NCI-H774 (cell line): ENCODE measurements around the gene INPP5F.
"Not testable (repeated sequence)": the region's sequence is repeated elsewhere in the genome, so short reads cannot be mapped to it uniquely, and the experiment has no call there.

ENCODE experiments used
- DNase-seq: peaks from one replicate; lab custom pipeline; 2025; lab: John Stamatoyannopoulos, UW

The INPP5F gene

GRCh38 chr10:119780879-119781480 lies 55.1 kb downstream of the INPP5F start:
- no peak for DNase-seq

GRCh38 chr10:119781498-119781897 lies 55.6 kb downstream of the INPP5F start:
- DNase-seq = no peak

DNA sequence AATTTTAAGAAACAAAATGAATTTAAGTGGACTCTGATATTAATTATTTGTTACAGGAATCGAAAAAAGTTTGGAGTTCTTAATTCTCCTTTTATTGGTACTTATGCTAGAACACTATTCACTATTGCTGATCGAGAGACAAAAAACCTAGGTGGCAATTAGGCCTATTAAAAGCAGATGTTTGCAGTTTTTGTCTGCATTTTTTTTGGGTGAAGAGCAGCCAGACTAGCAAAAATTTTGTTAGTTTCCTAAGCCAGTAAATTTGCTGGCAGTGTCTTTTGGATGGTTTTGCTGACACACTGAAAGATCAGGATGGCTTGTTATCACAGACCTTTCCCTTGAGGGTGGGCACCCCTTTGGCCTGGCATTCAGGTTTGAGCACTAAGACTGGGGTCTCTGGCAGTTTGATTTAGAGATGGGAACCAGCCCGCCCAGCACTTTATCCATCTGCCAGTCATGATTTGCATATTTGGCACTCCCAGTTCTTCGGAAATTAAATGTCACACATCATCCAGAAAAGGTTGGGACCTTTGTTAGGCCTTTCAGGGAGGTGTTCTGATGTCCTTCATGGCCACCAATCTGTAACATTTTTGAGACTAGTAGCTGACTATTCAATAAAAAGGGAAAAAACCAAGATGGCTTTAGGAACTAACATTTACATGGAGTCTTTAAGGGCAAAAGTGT lies 57.3 kb downstream of the INPP5F start:
- DNase-seq = no peak

DNA sequence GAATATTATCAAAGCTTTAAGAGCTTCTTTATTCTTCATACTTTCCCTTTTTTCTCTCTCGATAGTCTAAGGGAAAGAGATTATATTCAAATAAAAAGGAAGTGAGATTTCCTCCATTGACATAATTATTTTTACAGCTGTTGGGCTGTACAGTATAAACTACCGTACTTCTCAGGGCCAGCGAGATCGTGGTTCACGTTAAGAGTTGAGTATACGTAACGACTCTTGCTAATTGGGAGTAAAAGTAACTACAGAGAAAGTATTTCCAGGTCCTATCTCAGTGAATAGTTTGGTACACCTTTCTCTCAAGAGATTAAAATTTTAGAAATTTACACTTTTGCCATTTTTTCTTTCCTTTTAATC lies 57.8 kb downstream of the INPP5F start:
- DNase-seq = no peak

DNA sequence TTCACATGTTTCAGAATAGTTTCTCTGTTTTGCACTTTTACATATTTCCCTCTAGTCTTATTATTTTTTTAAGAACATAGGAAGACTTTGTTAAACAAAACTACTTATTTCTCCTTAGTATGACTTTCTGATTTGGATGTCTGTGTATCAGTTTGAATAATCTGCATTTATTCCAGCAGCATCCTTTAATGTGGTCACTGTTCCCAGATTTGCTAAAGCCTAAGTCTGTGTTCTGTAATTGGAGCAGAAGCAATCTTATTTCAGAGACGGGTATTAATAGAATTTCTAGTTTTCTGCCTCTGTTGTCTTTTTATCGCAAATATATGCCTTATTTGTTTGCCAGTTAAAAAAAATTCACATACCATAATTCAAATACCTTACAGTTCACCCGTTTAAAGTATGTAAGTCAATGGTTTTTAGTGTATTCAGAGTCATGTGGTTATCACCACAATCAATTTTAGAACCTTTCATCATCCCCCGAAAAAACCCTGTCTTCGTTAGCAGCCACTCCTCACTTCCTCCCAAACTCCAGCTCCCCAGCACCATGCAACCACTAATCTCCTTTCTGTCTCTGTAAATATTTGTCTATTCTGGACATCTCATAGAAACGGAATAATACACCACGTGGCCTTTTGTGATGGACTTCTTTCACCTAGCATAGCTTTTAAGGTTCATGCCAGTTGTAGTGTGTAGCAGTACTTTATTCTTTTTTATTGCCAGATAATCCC lies 58.7 kb downstream of the INPP5F start:
- DNase-seq = no peak

DNA sequence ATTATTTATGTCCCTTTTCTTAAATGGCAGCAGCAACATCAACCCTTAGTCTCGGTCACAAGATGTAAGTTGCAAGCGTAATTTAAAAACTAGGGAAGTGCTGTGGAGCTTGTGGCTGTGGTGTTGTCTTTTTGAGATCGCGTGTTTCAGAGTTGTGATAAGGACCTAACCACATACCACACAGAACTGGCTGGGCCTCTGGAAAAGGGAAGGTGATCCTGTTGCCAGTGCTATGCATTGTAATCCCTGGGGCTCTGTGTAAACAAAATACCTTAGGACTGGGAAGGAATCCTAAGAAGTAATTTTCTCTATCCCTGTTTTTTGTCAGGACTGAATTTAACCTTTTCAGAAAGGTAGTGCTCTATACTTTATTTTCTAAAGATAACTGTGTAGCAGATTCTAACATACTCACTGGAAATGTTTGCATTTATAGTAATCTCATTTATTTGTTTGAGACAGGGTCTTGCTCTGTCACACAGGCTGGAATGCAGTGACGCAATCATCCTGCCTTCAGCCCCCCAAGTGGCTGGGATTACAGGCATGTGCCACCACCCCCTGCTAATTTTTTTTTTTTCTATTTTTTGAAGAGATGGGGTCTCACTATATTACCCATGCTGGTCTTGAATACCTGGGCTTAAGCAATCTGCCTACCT lies 60.4 kb downstream of the INPP5F start:
- no peak for DNase-seq

GRCh38 chr10:119795101-119795500 lies 69.3 kb downstream of the INPP5F start:
- not testable (repeated sequence) for DNase-seq

DNA sequence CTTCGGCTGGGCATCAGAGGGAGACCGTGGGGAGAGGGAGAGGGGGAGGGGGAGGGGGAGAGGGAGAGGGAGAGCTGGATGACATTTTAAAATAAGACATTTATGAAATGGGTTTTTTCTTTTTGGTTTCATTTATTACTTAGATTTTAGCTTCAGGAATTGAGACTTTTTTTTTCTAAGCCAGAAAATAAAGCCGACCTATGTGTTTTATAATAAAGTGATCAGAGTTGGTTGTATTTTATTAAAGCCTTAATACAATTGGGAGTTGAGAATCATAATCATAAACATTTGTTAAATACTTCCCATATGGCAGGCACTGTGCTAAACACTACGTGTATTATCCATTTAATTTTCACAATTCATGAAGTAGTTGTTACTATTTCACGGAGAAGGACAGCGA lies 70.2 kb downstream of the INPP5F start:
- no peak for DNase-seq

DNA sequence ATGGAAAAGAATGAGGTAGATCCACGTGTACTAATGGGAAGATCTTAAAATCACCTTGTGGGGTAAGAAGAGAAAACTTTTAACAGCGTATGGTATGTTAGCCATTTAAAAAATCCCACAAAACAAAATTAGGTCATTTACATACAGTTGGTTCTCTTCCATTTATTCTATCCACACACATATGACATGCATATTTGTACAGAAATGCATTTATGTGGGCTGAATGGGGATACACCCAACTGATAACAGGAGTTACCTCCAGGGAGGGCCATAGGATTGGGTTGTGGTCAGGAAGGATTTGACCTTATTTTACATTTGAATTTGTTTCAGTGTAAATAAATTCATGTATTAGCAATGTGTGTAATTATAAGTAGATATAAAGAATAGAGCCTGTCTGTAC lies 75.3 kb downstream of the INPP5F start:
- no peak for DNase-seq

GRCh38 chr10:119801998-119802538 lies 76.2 kb downstream of the INPP5F start:
- DNase-seq = no peak

- DNase-seq = no peak
Observed at GRCh38 chr10:119803264-119803663, 77.4 kb downstream of the INPP5F start.

DNA sequence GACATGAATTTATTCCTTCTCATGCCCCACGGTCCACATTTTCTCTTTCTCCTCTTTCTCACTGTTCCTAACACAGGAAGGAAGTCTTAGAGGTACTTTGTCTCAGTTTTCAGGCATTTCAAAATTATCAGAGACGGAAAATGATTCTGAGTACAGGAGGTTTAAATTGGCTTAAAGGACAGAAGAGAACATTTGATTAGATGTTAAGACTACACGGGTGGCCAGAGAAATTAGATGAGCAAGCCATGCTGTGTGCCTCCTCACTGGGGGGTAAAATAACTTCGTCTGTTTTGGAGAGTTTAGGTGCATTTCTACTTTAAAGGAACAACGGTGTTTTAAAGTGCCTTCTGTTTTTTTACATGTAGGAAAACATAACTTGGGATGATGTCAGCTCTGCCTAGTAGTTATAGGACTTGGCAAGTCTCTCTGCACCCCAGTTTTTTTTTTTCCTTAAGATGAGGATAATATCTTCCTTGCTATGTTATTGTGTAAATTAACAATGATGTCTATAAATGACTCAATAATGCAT lies 79.9 kb downstream of the INPP5F start:
- no peak for DNase-seq

GRCh38 chr10:119806334-119807130 lies 80.7 kb downstream of the INPP5F start:
- DNase-seq = no peak

GRCh38 chr10:119807960-119808697 lies 82.3 kb downstream of the INPP5F start:
- DNase-seq = no peak

- DNase-seq = no peak
Observed at GRCh38 chr10:119811122-119811521, 85.3 kb downstream of the INPP5F start.

DNA sequence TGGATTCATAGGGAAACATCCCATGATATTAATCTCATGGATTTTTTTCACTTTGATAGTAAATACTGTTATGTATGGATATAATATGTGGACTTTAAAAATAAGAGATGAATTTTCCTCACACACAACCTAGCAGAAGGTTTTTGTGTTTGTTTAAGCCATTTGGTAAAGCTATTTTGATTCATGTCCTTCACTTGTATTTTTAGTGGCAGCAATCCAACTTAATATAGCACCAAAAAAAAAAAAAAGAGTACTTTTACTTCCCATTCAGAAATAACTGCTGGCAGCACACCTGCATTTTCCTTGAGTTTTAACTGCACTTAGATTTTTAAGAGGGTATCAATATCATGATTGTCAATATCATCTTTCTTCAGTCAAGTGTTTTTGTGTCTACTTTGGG lies 86.8 kb downstream of the INPP5F start:
- DNase-seq = no peak

- no peak for DNase-seq
Observed at GRCh38 chr10:119815671-119816070, 89.8 kb downstream of the INPP5F start.

DNA sequence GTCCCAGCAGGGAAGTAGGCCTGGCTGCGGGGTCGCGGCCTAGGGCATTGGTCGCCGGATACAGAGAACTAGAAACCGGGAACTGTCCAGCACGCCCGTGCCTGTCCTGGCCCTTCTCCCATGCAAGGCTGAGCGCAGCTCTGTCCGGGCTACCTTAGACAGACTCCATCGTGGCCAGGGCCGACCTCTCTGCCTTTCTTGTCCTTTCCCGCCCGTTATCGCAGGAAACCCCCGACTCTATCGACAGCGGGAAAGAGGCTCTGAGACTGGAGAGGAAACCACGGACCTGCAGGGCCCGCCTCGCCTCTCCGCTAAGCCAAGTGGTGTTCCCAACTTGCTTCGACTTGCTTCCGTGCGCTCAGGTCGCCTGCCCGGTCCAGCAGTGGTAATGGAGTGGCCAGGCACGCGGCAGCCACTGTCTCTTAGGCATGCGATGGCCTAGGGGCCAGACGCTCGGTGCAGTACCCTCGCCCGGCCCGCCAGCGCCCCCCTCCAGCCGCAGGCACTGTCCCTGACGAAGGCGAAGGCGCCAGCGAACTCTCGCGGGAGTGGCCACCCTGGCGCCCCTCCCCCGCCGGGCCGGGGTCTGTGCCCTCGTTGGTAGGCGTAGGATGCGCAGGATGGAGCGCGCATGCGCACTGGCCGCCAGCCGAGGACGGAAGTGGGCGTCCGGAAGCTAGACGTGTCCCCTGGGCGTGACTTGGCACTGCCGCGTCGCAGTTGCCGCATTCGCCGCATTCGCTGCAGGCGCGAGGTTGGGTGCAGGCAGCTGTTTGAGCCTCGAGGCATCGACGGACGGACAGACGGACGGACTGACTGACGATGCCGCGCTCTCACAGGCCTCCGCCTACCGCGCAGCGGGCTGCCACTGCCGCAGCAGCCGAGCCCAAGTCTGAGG lies 92.4 kb downstream of the INPP5F start:
- DNase-seq = no peak

DNA sequence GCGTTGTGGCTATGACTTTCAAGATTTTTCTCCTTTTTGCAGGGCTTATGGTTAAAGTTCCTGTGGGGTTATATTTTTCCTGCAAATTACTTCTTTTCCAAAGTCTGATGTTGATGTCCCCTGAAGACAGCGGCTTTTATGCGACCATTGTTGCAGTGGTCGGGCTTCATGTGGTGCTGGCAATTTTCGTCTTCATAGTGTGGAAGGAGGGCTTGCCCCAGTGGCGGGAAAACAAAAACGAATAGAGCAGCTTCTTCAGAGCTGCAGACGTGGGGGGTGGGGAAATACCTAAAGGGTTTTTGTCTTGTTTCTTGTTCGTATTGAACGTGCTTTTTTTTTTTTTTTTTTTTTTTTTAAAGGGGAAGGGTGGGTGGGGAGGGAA lies 93.0 kb downstream of the INPP5F start:
- no peak for DNase-seq

GRCh38 chr10:119821182-119821581 lies 95.3 kb downstream of the INPP5F start:
- DNase-seq = no peak
